ENCODE measurements around the gene CRYZ.
"Not testable (repeated sequence)": the region's sequence is repeated elsewhere in the genome, so short reads cannot be mapped to it uniquely, and the experiment has no call there.

The CRYZ gene

DNA sequence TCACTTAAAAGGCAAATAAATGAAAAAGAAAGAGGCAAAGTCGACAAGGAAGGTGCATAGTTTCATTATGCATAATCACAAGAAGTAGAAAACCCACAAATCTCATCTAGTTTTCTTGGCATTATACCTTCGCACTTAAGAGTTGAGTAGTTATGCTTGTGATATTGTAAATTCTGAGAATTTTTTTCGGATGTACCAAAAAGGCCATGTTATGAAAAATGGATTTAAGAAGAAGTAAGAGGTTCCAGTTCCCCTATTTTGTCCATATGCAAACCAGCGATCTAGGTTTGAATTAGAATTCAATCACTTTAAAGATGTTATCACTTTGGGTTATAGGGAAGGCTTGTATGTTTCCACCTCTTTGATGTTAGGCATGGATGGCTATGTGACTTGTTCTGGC lies 51.4 kb downstream of the CRYZ start:
- no peak for DNase-seq (ENCODE audit: low read depth)

DNA sequence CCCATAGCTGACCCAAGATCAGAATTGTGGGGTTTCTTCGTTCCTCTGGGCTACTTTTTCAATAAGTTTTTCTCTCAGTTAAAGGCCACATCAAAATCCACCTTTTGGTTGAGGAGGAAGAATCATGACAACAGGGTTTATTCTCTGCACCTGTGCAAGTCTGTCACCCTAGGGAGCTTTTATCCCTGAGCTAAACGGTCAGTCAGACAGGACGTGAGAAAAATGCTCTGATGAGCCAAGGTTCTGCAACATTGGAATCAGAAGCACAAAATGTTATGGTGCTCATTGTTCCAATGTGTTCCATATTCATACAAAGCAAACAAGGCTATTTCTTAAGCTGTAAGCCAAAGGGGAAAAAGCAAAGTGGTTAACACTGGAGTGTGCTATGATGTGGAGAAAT lies 51.8 kb downstream of the CRYZ start:
- no peak for DNase-seq (ENCODE audit: low read depth)

DNA sequence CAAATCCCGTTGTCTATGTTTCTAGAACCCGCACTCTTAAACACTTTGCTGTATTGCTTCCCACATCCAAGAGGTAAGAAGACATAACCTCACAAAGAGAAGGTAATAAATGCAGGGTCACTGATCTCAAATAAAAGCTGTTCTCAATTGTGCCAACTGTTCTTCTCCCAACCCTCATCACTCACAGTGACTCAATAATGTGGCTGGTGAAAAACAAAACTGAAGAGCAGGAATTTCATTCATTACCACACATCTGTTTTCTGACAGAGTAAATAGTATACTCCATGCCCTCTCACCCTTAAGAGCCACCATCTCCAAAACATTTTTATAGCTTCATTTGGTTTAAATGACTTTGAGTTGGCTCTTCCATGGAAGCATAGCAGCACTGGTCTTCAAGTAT lies 53.0 kb downstream of the CRYZ start:
- no peak for DNase-seq (ENCODE audit: low read depth)

DNA sequence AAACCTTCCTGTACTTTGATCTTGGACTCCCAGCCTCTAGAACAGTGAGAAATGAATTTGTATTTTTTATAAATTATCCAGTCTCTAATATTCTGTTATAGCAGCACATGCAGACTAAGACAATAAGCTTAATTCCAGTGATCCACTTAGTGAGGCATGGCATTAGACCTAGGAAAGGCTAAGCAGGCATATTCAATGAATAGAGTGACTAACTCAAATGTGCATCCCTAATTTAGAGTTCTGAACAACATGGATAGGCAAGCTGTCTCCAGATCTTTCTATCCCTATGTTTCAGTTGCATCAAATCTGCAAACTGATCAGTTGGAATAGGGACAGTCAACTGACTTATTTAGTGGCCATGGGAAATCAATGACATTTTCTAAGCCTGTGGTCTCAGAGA lies 54.9 kb downstream of the CRYZ start:
- DNase-seq (ENCODE audit: low read depth), result no peak

DNA sequence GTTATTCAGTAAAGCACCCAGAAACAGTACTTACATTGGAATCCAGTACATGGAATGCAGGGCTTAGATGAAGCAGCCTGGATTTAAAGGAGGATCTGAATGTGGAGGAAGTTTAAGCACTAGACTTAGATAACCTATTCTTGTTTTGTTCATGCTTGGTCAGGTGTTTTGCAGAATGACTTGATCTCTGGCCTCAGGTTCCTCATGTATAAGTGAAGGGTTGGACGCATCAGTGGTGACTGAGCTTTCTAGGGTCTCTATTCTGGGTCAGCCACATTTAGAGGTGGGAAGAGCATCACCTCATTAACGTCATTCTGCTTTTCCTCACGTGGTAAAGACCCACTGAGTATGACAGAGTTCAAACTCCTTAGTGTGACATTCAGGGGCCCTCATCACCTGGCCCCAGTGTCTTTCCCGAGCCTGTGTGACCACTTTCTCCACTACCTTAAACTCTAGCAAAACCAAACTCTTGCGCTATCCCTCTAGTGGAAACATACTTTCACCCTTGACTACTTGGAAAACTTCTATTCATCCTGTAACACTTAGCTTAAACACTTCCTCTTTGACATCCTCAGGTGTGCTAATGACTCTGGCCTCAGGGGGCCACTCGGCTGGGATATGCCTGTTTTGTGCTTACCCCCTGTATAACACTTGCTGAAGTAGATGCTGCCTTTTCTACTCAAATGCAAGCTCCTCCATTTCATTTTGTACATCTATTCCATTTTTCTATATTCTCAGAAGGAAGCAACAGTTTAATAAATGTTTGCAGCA lies 58.4 kb downstream of the CRYZ start:
- no peak for DNase-seq (ENCODE audit: low read depth)

DNA sequence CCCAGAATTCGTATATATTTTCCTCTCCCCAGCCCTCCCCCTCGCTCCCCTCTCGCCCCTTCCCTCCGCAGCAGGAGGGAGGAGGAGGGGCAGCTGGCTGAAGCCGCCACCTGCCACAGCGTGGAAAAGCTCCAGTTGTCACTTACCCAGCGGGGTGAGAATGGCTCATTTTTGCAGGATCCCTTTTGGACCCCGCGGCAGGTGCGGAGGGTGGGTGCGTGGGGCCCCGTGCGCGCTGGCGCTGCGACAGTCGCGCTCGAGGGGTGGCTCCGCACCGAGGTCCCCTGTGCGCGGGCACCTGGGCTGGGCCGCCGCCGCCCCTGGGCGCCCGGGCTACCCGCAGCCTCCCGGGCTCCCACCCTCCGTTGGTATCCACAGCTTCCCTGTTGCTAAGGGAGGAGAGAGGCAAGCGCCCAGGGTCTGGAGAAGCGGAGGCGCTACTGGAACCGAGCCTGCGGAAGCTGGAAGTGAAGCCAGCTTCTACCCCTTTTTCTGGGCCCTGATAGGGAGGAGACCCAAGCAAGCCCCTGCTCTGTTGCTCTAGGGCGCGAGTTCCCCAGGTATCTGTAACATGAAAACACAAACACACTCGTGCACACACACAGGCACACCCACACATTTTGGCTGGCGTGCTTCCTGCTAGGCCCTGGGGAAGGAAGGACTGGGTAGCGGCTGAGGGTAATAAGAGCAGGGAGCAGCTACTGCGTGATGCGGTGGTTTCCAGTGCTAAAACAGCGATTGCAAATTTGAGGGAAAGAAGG lies 59.3 kb downstream of the CRYZ start, which contains the start of gene ERICH3:
Gene ERICH3 (minus strand): TSS at position 442 of the 761 bp plus-strand sequence. CDS start 273 bp downstream, at position 169.
- no peak for DNase-seq (ENCODE audit: low read depth)

DNA sequence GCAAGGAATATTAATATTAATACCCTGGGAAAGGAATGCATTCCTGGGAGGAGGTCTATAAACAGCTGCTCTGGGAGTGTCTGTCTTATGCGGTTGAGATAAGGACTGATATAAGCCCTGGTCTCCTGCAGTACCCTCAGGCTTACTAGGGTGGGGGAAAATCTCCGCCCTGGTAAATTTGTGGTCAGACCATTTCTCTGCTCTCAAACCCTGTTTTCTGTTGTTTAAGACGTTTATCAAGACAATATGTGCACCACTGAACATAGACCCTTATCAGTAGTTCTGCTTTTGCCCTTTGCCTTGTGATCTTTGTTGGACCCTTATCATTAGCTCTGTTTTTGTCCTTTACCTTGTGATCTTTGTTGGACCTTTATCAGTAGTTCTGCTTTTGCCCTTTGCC lies 62.0 kb downstream of the CRYZ start:
- DNase-seq (ENCODE audit: low read depth), result not testable (repeated sequence)
